Karpas-422 (cell line): Measurements from ENCODE around the gene C17orf107. TPM values are rescaled to one million over a fixed set of nuclear protein-coding genes. Genes with fewer than 3 reads are reported as not detected.

Source experiments
- total RNA-seq: library from RNA; depleted of rRNA; stranded (reverse); fragments of >200 nt; shearing (Covaris generic); gene quantifications from 2 replicates; pipeline ENCODE4 v1.2.3, GENCODE V29; 2014; ENCODE audit warnings: low replicate concordance; rRNA removed

C17orf107 gene
- total RNA-seq, 1 experiment from 2014 or later = 0.26 TPM

Other genes starting within 250 kb of the C17orf107 start
- gene PELP1, start 195.4 kb upstream of the C17orf107 start, total RNA-seq = 27.7 and 34.6 TPM in 2 replicates
- 19.1 and 53.9 TPM in 2 replicates for gene ARRB2, start 188.9 kb upstream of the C17orf107 start, total RNA-seq
- 20.3 and 21.0 TPM in 2 replicates for gene MED11, start 168.1 kb upstream of the C17orf107 start, total RNA-seq
- gene ZMYND15, start 159.7 kb upstream of the C17orf107 start, total RNA-seq = not detected in 2 replicates
- 1.3 and 2.2 TPM in 2 replicates for gene CXCL16, start 159.6 kb upstream of the C17orf107 start, total RNA-seq
- gene TM4SF5, start 127.7 kb upstream of the C17orf107 start, total RNA-seq = not detected in 2 replicates
- gene VMO1, start 113.2 kb upstream of the C17orf107 start, total RNA-seq = not detected in 2 replicates
- gene GLTPD2, start 110.6 kb upstream of the C17orf107 start, total RNA-seq = not detected in 2 replicates
- gene PSMB6, start 103.4 kb upstream of the C17orf107 start, total RNA-seq = 118 and 168 TPM in 2 replicates
- 13.1 and 23.3 TPM in 2 replicates for gene PLD2, start 92.4 kb upstream of the C17orf107 start, total RNA-seq
- gene MINK1, start 66.2 kb upstream of the C17orf107 start, total RNA-seq = 28.7 and 56.6 TPM in 2 replicates
- 0.11 and 0.22 TPM in 2 replicates for gene CHRNE, start 3.6 kb downstream of the C17orf107 start, total RNA-seq
- not detected in 2 replicates for gene GP1BA, start 32.7 kb downstream of the C17orf107 start, total RNA-seq
- 79.0 and 79.1 TPM in 2 replicates for gene SLC25A11, start 40.5 kb downstream of the C17orf107 start, total RNA-seq
- 49.9 and 50.5 TPM in 2 replicates for gene RNF167, start 40.7 kb downstream of the C17orf107 start, total RNA-seq
- 748 and 1,567 TPM in 2 replicates for gene PFN1, start 49.0 kb downstream of the C17orf107 start, total RNA-seq
- gene ENO3, start 51.6 kb downstream of the C17orf107 start, total RNA-seq = 31.1 and 31.6 TPM in 2 replicates
- gene SPAG7, start 68.3 kb downstream of the C17orf107 start, total RNA-seq = 24.6 and 40.7 TPM in 2 replicates
- gene CAMTA2, start 88.1 kb downstream of the C17orf107 start, total RNA-seq = 9.5 and 15.6 TPM in 2 replicates
- gene INCA1, start 98.0 kb downstream of the C17orf107 start, total RNA-seq = not detected in 2 replicates
- 10.2 and 19.0 TPM in 2 replicates for gene KIF1C, start 98.4 kb downstream of the C17orf107 start, total RNA-seq
- not detected in 2 replicates for gene SLC52A1, start 135.9 kb downstream of the C17orf107 start, total RNA-seq
- gene ZFP3, start 178.9 kb downstream of the C17orf107 start, total RNA-seq = 0.63 and 0.72 TPM in 2 replicates
- 11.3 and 19.7 TPM in 2 replicates for gene ZNF232, start 212.3 kb downstream of the C17orf107 start, total RNA-seq
- not detected in 2 replicates for gene USP6, start 216.5 kb downstream of the C17orf107 start, total RNA-seq